SK-N-SH treated with all-trans-retinoic acid at 6 μM for 48 hours (cell line): Measurements from ENCODE around the gene FUT7.

Experiments
- ATAC-seq: fragments of 200-7000 bp; cut with Tn5 transposase; 3 replicates; pipeline ENCODE4 v1.9.1; 2020; ENCODE audit warnings: mild to moderate bottlenecking, moderate library complexity
- BACH2 ChIP-seq: fragments of 250-450 bp; sonication (Bioruptor Pico); IDR thresholded peaks from 2 replicates; pipeline ENCODE4 v1.9.0; 2021; ENCODE audit warnings: mild to moderate bottlenecking, borderline replicate concordance
- CREB5 ChIP-seq: fragments of 250-450 bp; sonication (Bioruptor Pico); IDR thresholded peaks from 2 replicates; pipeline ENCODE4 v1.5.1; 2020; ENCODE audit warnings: low read depth, mild to moderate bottlenecking, moderate library complexity
- CSDC2 ChIP-seq: fragments of 250-450 bp; sonication (Bioruptor Pico); IDR thresholded peaks from 2 replicates; pipeline ENCODE4 v1.5.0; 2020; ENCODE audit warnings: mild to moderate bottlenecking, moderate library complexity
- CSRNP3 ChIP-seq: fragments of 250-450 bp; sonication (Bioruptor Pico); IDR thresholded peaks from 2 replicates; pipeline ENCODE4 v1.5.1; 2021; ENCODE audit warnings: mild to moderate bottlenecking, moderate library complexity
- ESRRG ChIP-seq: fragments of 250-450 bp; sonication (Bioruptor Pico); IDR thresholded peaks from 2 replicates; pipeline ENCODE4 v1.6.1; 2021; ENCODE audit warnings: mild to moderate bottlenecking
- GLIS3 ChIP-seq: fragments of 250-450 bp; sonication (Bioruptor Pico); IDR thresholded peaks from 2 replicates; pipeline ENCODE4 v1.5.0; 2020; ENCODE audit warnings: mild to moderate bottlenecking, moderate library complexity
- ISL1 ChIP-seq: fragments of 250-450 bp; sonication (Bioruptor Pico); IDR thresholded peaks from 2 replicates; pipeline ENCODE4 v2.1.2; 2022; ENCODE audit warnings: mild to moderate bottlenecking, moderate library complexity
- OSR1 ChIP-seq: fragments of 250-450 bp; sonication (Bioruptor Pico); IDR thresholded peaks from 2 replicates; pipeline ENCODE4 v1.8.0; 2022; ENCODE audit warnings: moderate library complexity, mild to moderate bottlenecking, inconsistent platforms
- PATZ1 ChIP-seq: fragments of 250-450 bp; sonication (Bioruptor Pico); IDR thresholded peaks from 2 replicates; pipeline ENCODE4 v1.8.0; 2020; ENCODE audit warnings: mild to moderate bottlenecking, moderate library complexity, borderline replicate concordance
- POU6F1 ChIP-seq: fragments of 250-450 bp; sonication (Bioruptor Pico); IDR thresholded peaks from 2 replicates; pipeline ENCODE4 v1.8.0; 2021; ENCODE audit warnings: low read depth, mild to moderate bottlenecking, moderate library complexity, borderline replicate concordance
- PPARA ChIP-seq: fragments of 250-450 bp; sonication (Bioruptor Pico); IDR thresholded peaks from 2 replicates; pipeline ENCODE4 v1.5.0; 2020; ENCODE audit warnings: mild to moderate bottlenecking, borderline replicate concordance
- RARB ChIP-seq: fragments of 250-450 bp; sonication (Bioruptor Pico); IDR thresholded peaks from 2 replicates; pipeline ENCODE4 v1.8.0; 2021; ENCODE audit warnings: mild to moderate bottlenecking, moderate library complexity
- SNAI2 ChIP-seq: fragments of 250-450 bp; sonication (Bioruptor Pico); IDR thresholded peaks from 2 replicates; pipeline ENCODE4 v1.5.0; 2020; ENCODE audit warnings: mild to moderate bottlenecking, moderate library complexity
- TCF4 ChIP-seq: fragments of 250-450 bp; sonication (Bioruptor Pico); IDR thresholded peaks from 2 replicates; pipeline ENCODE4 v1.8.0; 2021; ENCODE audit warnings: mild to moderate bottlenecking, moderate library complexity, borderline replicate concordance
- TSHZ2 ChIP-seq: fragments of 250-450 bp; sonication (Bioruptor Pico); IDR thresholded peaks from 2 replicates; pipeline ENCODE4 v1.5.0; 2020; ENCODE audit warnings: mild to moderate bottlenecking, moderate library complexity
- ZC3H10 ChIP-seq: fragments of 250-450 bp; sonication (Bioruptor Pico); IDR thresholded peaks from 2 replicates; pipeline ENCODE4 v1.5.1; 2021; ENCODE audit warnings: mild to moderate bottlenecking, moderate library complexity
- ZFP3 ChIP-seq: fragments of 250-450 bp; sonication (Bioruptor Pico); IDR thresholded peaks from 2 replicates; pipeline ENCODE4 v1.5.0; 2020; ENCODE audit warnings: mild to moderate bottlenecking, moderate library complexity
- ZFP30 ChIP-seq: fragments of 450-650 bp; formaldehyde crosslinking; IDR thresholded peaks from 2 replicates; pipeline ENCODE4 v1.5.0; 2022; ENCODE audit warnings: mild to moderate bottlenecking, moderate library complexity
- ZNF565 ChIP-seq: fragments of 450-650 bp; formaldehyde crosslinking; conservative IDR thresholded peaks from 2 replicates; pipeline ENCODE4 v1.5.0; 2020; ENCODE audit warnings: low read depth, mild to moderate bottlenecking, moderate library complexity
- ZNF8 ChIP-seq: fragments of 450-650 bp; formaldehyde crosslinking; IDR thresholded peaks from 2 replicates; pipeline ENCODE4 v1.5.0; 2020; ENCODE audit warnings: mild to moderate bottlenecking, moderate library complexity

FUT7 gene

GRCh38 chr9:137031904-137032640 lies at the start of gene FUT7:
Gene FUT7, minus strand, starts transcription at chr9:137032088. Its CDS starts 97 bp downstream, at chr9:137031991.
- ATAC-seq: no peak
- TF ChIP-seq CREB5 (CRISPR knock-in tag) (no peak), BACH2 (CRISPR knock-in tag) (no peak), ISL1 (CRISPR knock-in tag) (no peak), ESRRG (CRISPR knock-in tag) (no peak), CSDC2 (CRISPR knock-in tag) (no peak), RARB (CRISPR knock-in tag) (no peak), ZNF8 (CRISPR knock-in tag) (no peak), SNAI2 (CRISPR knock-in tag) (no peak), CSRNP3 (CRISPR knock-in tag) (no peak), TCF4 (CRISPR knock-in tag) (no peak), ZFP30 (CRISPR knock-in tag) (no peak)
- TF ChIP-seq, all 23 proteins: peak for 0

GRCh38 chr9:137080260-137081122 lies 48.6 kb upstream of the FUT7 start:
- ATAC-seq: no peak
- TF ChIP-seq BACH2 (CRISPR knock-in tag) (no peak), POU6F1 (CRISPR knock-in tag) (no peak)

GRCh38 chr9:137079401-137079787 lies 47.5 kb upstream of the FUT7 start:
- TF ChIP-seq CSRNP3 (CRISPR knock-in tag) (no peak), OSR1 (no peak), PATZ1 (CRISPR knock-in tag) (no peak), ZNF8 (CRISPR knock-in tag) (no peak), ZFP3 (CRISPR knock-in tag) (no peak), BACH2 (CRISPR knock-in tag) (no peak), ZC3H10 (CRISPR knock-in tag) (no peak), PPARA (CRISPR knock-in tag) (no peak), TSHZ2 (CRISPR knock-in tag) (no peak), ESRRG (CRISPR knock-in tag) (no peak), SNAI2 (CRISPR knock-in tag) (no peak), ZNF565 (no peak), GLIS3 (CRISPR knock-in tag) (no peak), ISL1 (CRISPR knock-in tag) (no peak)
- ATAC-seq: no peak
